ENCODE measurements around the gene ZNF311.
"Not testable (repeated sequence)": the region's sequence is repeated elsewhere in the genome, so short reads cannot be mapped to it uniquely, and the experiment has no call there.

Gene ZNF311

DNA sequence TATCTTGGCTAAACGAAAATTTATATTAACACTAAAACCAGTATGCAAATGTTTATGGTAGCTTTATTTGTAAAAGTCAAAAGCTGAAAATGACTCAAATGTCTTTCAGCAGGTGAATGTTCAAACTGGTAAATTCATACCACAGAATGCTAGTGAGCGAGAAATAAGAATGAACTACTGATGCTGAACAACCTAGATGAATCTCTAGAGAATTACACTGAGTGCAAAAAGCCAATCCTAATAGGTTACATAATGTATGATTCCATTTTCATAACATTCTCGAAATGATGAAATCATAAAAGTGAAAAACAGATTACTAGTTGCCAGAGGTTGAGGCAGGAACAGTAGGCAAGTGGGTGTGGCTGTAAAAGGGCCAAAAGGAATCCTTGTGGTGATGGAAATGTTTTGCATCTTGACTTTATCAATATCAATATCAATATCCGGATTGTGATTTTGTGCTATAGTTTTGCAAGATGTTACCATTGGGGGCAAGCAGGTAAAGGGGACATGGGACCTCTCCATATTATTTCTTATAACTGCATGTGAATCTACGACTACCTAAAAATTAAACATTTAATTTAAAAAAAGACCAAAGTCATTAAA lies 26.1 kb downstream of the ZNF311 start:
- DNase-seq = no peak

DNA sequence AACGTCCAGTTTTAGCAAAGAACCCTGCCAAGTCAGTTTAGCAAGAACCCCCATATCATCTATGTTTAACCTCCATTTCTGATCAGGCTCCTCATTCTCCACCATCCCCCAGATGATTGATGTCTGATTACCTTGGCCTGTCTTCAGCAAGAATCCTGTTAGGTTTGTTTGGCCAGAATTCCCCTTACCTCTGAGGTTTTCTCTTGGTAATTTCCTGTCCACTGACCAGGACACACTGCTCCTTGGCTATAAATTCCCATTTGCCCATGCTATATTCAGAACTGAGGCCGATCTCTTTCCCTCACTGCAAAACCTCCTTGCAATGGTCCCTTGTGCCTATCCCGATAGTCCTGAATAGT lies 27.0 kb downstream of the ZNF311 start:
- TF ChIP-seq, protein P1, sequence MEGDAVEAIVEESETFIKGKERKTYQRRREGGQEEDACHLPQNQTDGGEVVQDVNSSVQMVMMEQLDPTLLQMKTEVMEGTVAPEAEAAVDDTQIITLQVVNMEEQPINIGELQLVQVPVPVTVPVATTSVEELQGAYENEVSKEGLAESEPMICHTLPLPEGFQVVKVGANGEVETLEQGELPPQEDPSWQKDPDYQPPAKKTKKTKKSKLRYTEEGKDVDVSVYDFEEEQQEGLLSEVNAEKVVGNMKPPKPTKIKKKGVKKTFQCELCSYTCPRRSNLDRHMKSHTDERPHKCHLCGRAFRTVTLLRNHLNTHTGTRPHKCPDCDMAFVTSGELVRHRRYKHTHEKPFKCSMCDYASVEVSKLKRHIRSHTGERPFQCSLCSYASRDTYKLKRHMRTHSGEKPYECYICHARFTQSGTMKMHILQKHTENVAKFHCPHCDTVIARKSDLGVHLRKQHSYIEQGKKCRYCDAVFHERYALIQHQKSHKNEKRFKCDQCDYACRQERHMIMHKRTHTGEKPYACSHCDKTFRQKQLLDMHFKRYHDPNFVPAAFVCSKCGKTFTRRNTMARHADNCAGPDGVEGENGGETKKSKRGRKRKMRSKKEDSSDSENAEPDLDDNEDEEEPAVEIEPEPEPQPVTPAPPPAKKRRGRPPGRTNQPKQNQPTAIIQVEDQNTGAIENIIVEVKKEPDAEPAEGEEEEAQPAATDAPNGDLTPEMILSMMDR (IDR thresholded peaks at IDR 0.05; ENCODE audit: low read depth, low read length) = no peak
- no peaks in the 10 kb centered on the region for H3K27me3 ChIP-seq (ENCODE audit: insufficient read depth, low read depth, severe bottlenecking)
- no peak overlapping the region for H3K27ac ChIP-seq
- no peaks in the 10 kb centered on the region for H3K9me3 ChIP-seq (ENCODE audit: severe bottlenecking)
- no peak overlapping the region for H3K4me3 ChIP-seq (ENCODE audit: low read depth, low read length)
- H3K36me3 ChIP-seq = no peaks in the 10 kb centered on the region
- no peak for DNase-seq

More for the DNA sequence above, 26.1 kb downstream of the ZNF311 start:
- no peaks in the 10 kb centered on the region for H3K27me3 ChIP-seq (ENCODE audit: insufficient read depth, low read depth, severe bottlenecking)
- TF ChIP-seq, protein P1 (IDR thresholded peaks at IDR 0.05; ENCODE audit: low read depth, low read length) = no peak
- H3K27ac ChIP-seq = no peak overlapping the region
- no peak overlapping the region for H3K4me3 ChIP-seq (ENCODE audit: low read depth, low read length)
- H3K36me3 ChIP-seq = no peaks in the 10 kb centered on the region
- H3K9me3 ChIP-seq (ENCODE audit: severe bottlenecking) = no peaks in the 10 kb centered on the region

DNA sequence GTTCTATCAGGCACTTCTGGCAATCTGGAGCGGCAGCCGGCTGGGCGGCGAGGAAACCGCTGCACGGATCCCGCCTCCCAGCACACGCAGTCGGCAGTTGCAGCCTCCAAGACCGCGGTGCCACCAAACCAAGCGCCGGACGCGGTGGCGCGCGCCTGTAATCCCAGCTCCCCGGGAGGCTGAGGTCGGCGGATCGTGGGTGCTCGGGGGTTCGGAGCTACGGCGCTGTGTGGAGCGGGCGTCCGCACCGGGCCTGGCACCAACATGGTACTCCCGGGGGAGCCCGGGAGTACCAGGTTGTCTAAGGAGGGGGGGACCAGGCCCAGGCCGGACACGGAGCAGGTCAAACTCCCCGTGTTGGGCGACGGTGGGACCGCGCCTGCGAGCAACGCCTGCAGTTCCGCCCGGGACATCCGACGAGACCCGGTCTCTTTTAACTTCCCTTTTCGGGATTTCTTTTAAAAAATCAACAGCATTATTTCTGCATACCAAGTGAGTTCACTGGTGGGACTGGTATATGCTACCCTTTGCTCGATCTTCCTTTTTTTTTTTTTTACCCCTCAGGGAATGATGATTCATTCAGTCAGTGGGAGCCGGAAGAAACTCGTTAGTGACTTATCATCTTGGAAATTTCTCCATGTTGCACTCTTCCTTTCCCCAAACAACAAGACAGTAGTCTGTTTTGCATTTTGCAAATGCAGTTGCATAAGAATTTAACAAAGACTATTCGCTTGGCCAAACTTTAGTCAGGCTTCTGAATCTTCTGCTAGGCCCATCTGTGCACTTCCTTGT lies 27.6 kb downstream of the ZNF311 start:
- no peaks in the 10 kb centered on the region for H3K36me3 ChIP-seq
- TF ChIP-seq, protein P1 (IDR thresholded peaks at IDR 0.05; ENCODE audit: low read depth, low read length) = no peak
- H3K4me3 ChIP-seq (ENCODE audit: low read depth, low read length) = no peak overlapping the region
- H3K27ac ChIP-seq = no peak overlapping the region
- H3K27me3 ChIP-seq (ENCODE audit: insufficient read depth, low read depth, severe bottlenecking) = no peaks in the 10 kb centered on the region
- no peak for DNase-seq
- no peaks in the 10 kb centered on the region for H3K9me3 ChIP-seq (ENCODE audit: severe bottlenecking)

DNA sequence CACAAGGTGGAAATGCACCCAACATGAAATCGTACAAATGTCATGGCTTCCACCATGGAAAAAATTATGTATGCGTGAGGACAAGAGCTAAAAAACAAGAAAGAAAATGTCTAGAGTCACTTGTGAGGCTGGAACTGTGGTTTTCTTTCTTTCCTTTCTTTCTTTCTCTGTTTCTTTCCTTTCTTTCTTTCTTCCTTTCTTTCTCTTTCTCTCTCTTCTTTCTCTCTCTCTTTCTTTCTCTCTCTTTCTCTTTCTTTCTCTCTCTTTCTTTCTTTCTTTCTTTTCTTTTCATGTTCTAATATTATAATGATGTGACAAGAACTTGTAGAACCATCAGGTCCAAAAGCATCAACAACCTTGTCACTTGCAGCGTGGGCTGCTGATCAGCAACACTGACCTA lies 28.4 kb downstream of the ZNF311 start:
- H3K9me3 ChIP-seq (ENCODE audit: severe bottlenecking) = no peaks in the 10 kb centered on the region
- no peak overlapping the region for H3K4me3 ChIP-seq (ENCODE audit: low read depth, low read length)
- H3K36me3 ChIP-seq = no peaks in the 10 kb centered on the region
- TF ChIP-seq, protein P1 (IDR thresholded peaks at IDR 0.05; ENCODE audit: low read depth, low read length) = no peak
- no peaks in the 10 kb centered on the region for H3K27me3 ChIP-seq (ENCODE audit: insufficient read depth, low read depth, severe bottlenecking)
- H3K27ac ChIP-seq = no peak overlapping the region
- DNase-seq = no peak

DNA sequence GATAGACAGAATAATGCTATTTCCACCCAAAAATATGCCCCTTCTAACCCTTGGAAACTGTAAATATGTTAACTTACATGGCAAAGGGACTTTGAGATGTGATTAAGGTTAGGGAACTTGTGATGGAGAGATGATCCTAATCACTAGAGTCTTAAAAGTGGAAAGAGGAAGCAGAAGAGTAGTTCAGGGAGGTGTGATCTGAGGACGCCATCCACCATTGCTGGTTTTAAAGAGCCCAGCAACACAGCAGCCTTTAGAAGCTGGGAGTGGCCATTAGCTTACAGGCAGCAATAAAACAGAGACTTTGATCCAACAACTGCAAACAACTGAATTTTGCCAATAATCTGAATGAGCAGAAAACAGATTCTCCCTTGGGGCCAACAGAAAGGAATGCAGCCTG lies 30.6 kb downstream of the ZNF311 start:
- H3K4me3 ChIP-seq (ENCODE audit: low read depth, low read length) = no peak overlapping the region
- H3K27me3 ChIP-seq (ENCODE audit: insufficient read depth, low read depth, severe bottlenecking) = no peaks in the 10 kb centered on the region
- H3K27ac ChIP-seq = no peak overlapping the region
- no peaks in the 10 kb centered on the region for H3K9me3 ChIP-seq (ENCODE audit: severe bottlenecking)
- TF ChIP-seq, protein P1 (IDR thresholded peaks at IDR 0.05; ENCODE audit: low read depth, low read length) = no peak
- no peaks in the 10 kb centered on the region for H3K36me3 ChIP-seq
- no peak for DNase-seq

DNA sequence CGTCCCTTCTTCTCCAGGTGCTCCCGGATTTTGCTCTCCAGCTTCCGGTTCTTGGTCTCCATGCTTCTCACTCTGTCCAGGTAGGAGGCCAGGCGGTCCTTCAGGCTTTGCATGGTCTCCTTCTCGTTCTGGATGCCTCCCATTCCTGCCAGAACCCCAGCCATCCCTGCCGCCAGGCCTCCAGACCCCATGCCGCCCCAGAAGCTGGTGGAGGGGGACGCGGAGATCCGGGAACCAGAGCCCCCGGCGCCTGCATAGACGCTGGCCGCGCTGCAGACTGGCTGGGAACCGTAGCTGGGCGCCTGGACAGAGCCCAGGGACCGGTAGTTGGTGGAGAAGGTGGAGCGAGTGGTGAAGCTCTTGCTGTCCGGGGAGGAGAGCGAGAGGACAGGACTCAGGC lies 35.1 kb downstream of the ZNF311 start:
- H3K27me3 ChIP-seq (ENCODE audit: insufficient read depth, low read depth, severe bottlenecking); H3K27ac ChIP-seq; DNase-seq; H3K4me3 ChIP-seq (ENCODE audit: low read depth, low read length); H3K36me3 ChIP-seq: not testable (repeated sequence)
- peaks cover 24% of the 10 kb centered on the region for H3K9me3 ChIP-seq (ENCODE audit: severe bottlenecking)
